ENCODE measurements around the gene PPL.

PPL gene

DNA sequence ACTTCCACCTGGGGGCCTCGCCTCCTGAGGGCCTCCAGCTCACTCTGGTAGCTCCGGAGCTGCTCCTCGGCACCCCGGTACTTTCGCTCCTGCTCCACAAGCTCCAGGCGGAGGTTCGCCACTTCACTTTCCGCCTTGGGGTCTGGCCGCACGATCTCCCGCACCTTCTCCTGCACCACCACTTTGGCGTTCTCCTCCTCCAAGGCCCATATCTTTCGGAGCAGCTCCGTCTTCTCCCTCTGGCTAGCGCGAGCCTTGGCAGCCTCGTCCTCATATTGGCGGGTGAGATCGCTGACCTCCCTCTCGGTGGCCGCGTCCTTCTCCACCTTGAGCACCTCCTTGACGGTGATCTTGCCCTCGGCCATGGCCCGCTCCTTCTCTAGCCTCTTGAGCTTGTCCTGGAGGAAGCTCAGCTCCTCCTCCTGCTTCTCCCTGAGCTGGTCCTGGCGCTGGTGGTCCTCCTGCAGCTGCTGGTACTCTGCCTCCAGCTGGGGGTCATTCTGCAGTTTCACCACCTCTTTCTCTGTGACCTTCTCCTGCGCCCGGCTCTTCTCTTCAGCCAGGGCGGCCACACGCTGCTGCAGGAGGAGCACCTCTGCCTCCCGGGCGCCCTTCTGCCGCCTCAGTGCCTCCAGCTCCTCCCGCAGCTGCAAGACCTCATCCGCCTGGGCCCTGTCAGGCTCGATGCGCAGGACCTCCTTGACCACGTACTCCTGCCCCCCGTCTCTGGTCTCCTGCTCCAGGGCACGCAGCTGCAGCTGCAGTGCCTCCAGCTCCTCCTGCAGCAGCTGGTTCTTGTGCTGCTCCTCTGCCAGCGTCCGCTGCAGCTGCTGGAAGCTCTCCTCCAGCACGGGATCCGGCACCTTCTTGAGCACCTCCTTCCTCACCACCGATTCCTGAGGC is 51.7 kb downstream of the PPL start:
- no peak for DNase-seq

DNA sequence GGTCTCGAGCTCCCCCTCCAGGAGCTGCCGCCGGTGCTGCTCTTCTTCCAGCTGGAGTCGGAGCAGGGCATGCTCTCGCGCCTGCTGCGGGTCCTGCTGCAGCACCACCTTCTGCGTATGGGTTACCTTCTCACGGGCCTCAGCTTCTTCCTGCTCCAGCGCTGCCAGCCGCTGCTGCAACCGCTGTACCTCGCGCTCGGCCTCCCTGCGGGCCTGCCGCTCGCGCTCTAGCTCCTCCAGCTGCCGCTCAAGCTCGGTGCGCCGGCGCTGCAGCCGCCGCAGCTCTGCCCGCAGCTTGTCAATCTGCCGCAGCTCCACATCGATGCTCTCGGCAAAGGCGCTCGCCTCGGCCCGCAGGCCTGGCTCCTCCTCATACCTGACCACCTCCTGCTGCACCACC is 52.7 kb downstream of the PPL start:
- no peak for DNase-seq

DNA sequence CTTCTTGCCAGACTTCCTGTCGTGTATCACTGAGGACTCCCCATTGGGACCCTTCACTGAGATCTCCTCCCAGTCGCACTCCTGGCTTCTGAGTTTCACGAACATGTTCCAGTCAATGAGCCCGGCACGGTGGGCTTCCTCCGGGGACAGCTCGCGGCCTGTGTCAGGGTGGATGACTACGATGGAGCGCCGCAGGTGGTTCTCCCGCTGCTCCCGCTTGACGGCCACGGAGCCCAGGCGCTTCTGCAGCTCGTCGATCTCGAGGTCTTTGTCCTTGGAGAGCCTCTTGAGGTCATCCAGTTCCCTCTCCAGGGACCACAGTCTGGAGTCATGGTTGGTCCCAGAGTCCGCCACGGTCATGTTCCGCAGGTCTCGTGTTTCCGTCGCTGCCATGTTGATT is 53.4 kb downstream of the PPL start:
- no peak for DNase-seq

DNA sequence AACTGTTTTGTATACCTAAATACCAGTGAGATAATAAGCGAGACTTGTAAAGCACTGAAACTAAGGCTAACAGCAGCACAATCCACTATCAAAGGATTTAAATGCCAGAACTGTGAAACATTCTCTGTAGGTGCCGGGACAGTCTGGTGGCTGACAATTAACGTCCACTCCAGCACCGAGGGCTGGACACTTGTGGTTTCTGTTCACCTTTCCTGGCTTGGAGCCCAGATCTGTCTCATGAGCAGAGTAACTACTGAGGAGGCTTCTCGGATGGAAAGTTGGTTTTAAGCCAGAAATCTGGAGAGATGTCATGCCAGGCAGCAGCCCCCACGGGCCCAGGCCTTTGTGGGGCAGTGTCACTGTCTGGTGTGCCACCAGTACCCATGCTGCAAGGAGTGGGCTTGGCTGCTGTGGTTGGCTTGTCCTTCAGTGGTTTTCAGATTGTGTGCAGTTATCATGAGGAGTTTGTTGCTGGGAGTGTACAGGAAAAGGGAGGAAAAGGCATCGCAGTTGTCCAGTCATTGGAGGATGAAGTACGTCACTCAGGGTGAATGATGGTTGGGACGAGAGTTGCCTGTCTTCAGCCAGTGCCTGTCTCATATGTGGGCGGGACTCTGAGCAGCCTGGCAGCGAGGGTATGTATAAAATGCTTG is 54.2 kb downstream of the PPL start:
- DNase-seq, result peak; percentile 33

DNA sequence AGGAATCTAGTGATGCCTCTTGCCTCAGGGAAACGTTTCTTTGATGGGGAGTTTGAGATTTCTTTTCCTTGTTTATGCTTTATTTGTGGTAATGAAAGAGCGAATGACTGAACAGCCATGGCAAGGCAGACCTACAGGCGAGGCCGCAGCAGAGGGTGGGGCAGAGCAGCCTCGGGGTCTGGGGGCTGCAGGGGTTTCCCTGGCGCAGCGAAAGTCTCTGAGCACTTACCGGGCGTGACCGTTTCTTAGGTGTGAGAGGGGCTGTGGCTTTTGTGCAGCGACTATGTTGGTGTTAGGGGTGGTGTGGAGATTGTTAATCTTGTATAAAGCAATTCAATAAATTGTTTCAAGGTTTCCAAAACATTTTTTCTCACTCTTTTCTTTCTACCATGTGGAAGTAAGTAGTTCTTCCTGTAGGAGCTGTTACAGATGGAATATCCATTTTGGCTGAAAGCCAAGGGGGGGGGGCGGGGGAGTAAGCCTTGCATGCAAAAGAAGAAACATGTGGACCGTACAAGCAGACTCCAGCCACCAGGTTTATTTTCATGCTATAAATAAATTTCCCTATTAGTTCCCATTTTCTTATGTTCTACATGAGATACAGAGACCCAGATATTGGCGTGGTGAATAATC is 54.8 kb downstream of the PPL start:
- no peak for DNase-seq

DNA sequence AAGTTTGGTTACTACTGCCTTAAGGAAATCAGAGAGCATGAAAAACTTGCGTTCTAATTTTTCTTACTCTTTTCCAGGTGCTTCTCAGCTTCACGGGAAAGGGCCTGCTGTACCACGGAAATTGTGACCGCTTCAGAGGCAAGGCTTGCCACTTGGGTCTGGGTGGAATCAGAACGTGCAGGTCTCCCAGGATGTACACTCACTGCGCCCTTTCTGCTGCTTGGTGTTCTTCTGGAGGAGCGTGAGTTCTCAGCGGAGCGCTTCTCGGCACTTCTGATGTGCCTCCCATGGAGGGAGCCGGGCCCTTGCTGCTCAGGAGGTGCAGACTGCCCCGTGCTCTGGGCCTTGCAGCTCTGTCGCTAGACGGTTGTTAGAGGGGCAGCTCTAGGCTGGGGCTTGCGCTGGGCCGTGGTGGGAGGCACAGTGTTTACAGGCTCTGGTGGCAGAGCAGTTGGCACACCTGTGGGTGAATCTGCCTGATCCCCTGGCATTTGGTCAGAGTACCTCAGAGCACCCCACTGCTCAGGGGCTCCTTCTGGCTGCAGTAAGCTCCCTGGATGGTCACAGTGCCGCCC is 56.9 kb downstream of the PPL start:
- DNase-seq, result no peak

DNA sequence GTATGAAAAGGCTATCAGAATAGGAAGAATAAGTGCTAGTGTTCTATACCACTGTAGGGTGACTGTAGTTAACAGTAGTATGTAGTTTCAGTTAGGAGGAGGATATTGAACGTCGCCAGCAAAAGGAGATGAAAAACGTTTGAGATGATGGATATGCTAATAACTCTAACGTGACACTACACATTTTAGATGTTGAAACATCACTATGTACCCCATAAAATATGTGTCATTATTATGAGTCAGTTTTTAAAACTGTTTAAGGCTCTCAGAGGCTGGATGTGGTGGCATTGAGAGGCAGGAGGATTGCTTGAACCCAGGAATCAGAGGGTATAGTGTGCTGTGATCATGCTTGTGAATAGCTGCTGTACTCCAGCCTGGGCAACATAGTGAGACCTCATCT is 57.9 kb downstream of the PPL start:
- DNase-seq, result no peak

DNA sequence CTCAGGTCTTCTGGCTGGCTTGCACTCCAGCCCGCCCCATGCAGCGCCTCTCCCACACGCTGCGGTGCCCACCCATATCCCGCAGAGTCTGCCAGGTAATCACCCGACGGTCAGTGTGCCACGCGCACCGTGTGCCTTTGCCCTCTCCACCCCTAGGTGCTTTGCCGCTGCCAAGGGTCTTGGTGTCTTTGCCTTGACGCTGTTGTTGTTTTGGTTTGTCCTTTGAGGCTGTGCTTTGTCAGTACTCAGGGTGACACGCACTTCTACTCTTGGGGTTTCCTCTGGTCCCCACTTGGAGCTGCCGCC is 59.6 kb downstream of the PPL start:
- DNase-seq, result no peak

DNA sequence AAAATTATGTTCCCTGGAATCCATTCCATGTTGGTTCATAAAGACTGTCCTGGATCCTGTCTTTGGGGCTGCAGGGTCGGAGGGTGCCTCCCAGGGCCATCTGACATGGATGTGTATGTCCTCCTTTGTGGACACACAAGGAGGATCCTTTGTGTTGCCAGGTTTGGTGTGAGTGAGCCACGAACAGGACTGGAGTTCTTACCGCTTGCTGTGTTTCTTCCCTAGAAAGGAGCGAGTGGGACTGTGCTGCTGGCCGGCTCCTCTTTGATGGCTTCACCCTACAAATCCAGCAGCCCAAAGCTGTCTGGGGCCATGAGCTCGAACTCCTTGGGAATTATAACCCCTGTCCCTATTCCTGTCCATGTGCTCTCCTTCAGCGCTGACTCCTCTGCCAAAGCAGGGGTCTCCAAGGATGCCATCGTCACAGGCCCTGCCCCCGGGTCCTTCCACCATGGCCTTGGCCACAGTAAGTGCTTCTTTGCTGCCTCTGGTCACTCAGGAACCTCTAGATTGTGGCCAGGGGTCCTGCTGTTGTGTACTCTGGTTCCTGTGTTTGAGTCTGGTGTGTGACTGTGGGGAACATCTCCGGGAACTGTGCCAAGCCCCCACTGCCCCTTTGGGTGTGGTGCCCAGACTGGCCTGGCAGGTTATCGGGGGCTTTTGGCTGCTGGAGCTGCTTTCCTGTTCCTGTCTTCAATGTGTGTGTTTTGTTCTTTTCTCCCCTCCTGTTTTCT is 60.1 kb downstream of the PPL start:
- DNase-seq, result peak; percentile 38

DNA sequence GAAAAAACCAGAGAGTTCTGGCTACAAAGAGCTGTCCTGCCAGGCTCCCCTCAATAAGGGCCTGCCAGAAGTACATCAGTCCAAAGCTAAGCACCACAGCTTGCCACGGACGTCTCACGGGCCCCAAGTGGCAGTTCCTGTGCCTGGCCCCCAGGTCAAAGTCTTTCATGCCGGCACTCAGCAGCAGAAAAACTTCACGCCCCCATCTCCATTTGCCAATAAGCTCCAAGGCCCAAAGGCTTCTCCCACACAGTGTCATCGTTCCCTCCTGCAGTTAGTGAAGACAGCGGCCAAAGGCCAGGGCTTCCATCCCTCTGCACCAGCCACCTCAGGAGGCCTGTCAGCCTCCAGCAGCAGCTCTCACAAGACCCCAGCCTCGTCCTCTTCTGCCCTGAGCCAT is 62.3 kb downstream of the PPL start:
- no peak for DNase-seq

DNA sequence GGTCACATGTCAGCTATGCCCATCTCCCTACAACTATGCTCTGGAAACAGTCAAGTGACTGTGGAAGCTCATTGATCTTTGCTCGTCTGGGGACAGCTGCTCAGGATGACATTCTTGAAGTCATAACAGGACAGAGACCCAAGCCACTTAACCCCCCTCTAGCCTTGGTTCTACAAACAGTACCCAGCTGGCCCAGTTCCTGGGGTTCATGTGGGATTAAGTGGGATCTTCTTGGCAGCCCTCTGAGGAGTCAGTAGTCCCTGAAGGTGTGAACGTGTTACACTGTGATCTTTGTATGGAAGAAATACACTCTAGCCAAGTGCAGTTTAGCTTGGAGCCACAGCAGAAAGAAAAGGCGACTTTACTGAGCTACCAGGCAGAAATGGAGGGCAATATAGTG is 63.9 kb downstream of the PPL start:
- DNase-seq, result no peak

DNA sequence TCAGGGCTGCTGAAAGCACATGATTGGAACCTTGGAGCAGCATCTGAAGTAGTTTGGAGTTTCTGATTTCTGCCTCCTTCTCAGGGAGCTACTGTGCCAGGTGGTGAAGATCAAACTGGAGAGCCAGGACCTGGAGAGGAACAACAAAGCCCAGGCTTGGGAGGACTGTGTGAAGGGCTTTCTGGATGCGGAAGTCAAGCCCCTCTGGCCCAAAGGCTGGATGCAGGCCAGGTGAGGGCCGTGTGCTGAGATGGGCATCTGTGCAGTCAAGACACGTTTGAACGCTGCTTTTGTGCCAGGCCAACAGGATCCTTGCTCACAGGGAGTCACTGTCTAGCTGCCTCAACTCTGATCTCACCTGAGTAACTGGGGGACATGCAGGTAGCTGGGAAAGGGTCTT is 65.9 kb downstream of the PPL start:
- DNase-seq, result no peak

DNA sequence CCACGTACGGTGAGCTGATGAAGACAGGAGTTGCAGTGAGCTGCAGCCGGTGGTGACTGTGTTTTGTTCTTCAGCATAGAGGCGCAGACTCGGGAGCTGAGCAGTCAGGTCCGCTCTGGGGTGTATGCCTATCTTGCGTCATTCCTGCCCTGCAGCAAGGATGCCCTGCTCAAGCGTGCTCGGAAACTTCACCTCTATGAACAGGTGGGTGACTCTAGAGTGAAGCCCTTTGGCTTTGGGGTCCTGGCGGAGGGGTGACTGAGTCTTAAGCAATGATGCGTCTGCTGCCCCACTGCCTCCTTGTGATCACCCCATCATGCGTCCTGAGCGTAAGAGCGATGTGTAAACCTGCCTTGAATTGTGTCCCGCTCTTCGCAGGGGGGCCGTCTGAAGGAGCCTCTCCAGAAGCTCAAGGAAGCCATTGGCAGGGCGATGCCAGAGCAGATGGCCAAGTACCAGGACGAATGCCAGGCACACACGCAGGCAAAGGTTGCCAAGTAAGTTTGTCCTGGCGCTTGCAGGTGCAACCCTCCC is 66.7 kb downstream of the PPL start:
- no peak for DNase-seq

DNA sequence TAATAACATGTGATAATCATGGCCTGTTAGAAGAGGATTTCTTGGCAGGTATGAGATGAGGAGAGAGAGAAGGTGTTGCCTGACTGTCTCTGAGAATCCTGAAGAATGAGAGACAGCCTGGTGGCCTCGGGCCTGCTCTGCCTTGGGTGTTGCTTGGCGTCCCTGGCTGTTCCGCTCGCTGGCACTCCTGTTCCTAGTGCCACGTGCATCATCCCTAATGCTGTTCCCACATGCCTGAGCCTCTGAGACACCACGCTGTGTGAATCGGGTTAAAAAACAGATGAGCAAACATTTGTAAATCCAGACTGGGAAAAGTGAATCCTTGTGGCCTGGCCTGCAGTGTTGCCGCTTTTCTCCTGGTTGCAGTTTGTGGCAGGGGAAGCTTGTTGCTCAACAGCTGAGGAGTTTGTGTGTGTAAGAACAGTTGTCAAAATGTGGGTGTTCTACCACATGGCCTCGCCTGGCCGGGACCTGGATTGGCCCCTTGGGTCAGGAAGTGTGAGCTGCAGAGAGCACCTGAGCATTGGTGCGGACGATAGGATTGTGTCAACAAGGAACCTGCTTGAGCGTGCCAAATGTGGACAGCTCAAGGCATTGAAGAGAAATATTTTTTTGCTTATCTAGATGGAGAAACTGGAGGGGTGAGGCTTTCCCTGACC is 67.7 kb downstream of the PPL start:
- no peak for DNase-seq

DNA sequence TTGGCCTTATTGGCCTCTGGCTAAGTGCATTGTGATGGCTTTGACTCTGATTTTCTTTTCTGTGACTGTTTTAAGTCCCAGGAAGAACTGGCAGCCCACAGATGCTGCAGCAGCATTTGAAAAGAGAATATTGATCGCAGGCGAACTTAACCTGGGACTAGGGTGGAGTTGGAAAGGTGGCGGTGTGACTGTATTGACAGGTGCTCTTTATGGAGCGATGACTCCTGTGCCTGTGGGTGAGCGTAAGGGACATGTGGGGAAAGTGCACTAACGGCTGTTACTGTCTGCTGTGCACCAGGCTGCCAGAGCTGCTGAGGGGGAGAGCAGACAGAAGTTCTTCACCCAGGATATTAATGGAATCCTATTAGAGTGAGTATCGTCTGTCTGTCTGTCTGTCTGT is 68.4 kb downstream of the PPL start:
- DNase-seq, result no peak

DNA sequence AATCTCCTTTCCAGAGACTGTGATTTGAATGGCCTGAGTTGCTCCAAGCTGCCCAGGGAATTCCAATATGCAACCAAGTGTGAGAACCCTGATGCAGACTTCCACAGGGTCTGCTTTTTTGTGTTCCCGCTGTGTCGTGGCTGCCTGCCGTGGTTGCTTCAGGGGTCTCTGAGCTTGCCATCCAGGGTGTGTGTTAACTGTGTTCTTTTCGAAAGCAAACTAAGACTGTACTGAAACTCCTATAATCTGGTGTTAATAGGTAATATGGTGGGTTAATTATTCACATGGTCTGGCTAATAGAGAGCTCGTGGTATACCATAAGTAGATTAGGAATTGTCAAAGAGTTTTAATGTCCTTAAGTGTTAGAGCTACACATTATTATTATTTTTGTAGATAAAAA is 68.9 kb downstream of the PPL start:
- DNase-seq, result no peak

DNA sequence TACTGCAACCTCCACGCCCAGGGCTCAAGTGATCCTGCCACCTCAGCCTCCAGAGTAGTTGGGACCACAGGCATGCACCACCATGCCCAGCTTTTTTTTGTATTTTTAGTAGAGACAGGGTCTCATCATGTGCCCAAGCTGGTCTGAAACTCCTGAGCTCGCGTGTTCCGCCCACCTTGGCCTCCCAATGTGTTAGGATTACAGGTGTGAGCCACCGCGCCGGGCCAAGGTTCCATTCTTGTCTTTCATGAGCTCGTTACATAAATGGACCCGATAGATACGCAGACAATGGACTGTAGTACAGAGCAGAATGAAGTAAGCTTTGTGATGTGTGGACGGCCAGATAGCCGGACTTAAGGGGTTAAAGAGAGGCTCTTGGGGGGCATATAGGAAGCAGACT is 70.4 kb downstream of the PPL start:
- no peak for DNase-seq

DNA sequence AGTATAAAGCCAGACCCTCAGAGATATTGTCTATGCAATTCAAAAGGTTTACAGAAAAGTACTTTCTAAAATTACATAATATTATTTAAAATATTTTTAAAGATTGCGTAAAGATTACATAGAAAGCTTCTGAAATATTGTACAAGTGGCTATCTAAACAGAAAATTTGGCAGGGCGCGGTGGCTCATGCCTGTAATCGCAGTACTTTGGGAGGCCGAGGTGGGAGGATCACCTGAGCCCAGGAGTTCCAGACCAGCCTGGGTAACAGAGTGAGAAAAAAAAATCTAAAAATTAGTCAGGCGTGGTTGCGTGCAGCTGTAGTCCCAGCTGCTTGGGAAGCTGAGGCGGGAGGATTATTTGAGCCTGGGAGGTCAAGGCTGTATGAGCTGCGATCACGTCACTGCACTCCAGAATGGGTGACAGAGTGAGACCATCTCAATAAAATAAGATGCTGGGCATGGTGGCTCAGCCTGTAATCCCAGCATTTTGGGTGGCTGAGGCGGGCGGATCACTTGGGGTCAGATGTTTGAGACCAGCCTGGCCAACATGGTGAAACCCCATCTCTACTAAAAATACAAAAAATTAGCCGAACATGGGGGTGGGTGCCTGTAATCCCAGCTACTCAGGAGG is 71.6 kb downstream of the PPL start:
- no peak for DNase-seq

DNA sequence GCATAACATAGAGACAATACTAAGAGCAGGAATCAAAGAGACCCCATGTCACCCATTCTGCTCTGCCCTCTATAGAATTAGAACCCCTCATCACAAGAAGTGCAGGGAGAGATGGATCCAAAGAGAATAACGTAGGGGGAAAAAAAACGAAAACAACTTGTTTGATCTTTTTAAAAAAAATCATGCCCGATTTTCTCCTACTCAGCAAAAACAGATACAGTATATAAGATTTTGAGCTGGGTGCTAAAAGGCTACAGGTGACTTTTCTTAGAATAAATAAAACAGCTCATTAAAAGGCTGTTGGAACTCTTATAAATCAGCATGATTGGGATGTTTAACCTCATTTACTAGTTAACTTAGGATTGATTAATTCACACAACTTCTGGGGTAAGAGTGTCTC is 72.2 kb downstream of the PPL start:
- DNase-seq, result no peak

DNA sequence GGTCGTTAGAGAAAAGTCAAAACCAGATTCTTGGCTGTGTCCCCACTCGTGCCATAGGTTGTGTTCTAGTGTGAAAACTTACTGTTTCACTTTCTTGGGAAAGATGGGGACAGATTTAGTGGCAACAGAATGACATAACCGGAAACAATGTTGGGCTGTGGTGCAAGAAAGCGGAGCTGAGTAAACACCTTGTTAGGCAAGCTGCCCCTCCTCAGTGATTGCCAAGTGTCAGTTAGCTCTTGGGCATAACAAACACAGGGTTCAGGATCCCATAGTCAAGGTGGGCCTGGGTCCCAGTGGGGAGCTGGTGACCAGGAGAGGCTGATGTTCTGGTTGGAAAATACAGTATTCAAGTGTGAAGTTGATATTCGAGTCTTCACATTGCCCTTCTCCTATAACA is 74.3 kb downstream of the PPL start:
- no peak for DNase-seq

DNA sequence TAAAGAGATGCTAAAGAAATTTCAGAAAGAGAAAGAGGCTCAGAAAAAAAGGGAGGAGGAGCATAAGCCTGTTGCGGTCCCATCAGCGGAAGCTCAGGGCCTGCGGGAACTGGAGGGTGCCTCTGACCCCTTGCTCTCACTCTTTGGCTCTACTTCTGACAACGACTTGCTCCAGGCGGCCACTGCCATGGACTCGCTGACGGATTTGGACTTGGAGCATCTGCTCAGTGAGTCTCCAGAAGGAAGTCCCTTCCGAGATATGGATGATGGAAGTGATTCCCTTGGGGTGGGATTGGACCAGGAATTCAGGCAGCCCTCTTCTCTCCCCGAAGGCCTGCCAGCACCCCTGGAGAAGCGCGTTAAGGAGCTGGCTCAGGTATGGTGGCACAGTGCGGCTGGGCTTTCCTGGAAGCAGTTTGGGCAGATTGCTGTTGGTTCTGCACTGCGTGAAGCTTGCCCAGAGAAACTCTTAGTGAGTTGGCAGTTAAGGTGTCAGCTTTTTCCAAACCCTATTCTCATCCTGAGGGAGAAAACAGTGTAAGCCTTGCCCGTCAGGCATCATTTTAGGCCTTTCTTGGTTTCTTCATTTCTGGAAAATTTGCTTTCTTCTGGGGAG is 76.1 kb downstream of the PPL start:
- no peak for DNase-seq

DNA sequence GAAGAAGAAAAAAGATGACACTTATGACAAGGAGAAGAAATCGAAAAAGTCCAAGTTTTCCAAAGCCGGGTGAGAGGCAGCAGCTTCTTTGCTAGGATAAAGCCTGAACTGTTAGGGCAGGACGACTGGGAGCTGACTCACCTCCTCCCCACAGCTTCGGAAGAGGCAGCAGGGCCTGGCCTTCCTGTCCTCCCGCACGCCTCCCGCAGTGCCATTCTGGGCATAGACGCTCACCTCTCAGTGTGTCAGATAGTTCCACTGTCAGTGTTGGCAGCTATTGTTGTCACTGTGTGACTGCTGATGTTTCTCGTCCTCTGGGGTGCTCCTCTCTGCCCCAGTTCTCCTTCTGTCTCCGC is 77.1 kb downstream of the PPL start:
- no peak for DNase-seq
